GM12878 (cell line): ENCODE measurements around the gene SFT2D3. TPM values are rescaled to one million over a fixed set of nuclear protein-coding genes. Genes with fewer than 3 reads are reported as not detected.
A peak's percentile ranks its signal among the peaks of the same experiment; 100 is the strongest.

Experiments
- ATF7 ChIP-seq: fragments of 450-650 bp; IDR thresholded peaks from 2 replicates; pipeline ENCODE4 v1.6.1; 2016; ENCODE audit warnings: low read depth, mild to moderate bottlenecking
- CBX5 ChIP-seq: sonication (generic); IDR thresholded peaks from 2 replicates; pipeline ENCODE4 v1.6.1; 2016; ENCODE audit warnings: low read depth, moderate library complexity, mild to moderate bottlenecking, inconsistent platforms
- CHD4 ChIP-seq: fragments of 200-600 bp; sonication (generic); IDR thresholded peaks from 2 replicates; pipeline ENCODE4 v1.6.1; 2016; ENCODE audit warnings: mild to moderate bottlenecking
- ESRRA ChIP-seq: IDR thresholded peaks from 2 replicates; pipeline ENCODE4 v1.6.1; 2012; ENCODE audit warnings: mild to moderate bottlenecking, low read length, improper control_type of control experiment
- EZH2 ChIP-seq: IDR thresholded peaks from 2 replicates; pipeline ENCODE4 v1.6.1; 2012; ENCODE audit warnings: low read depth, mild to moderate bottlenecking, control low read depth, inconsistent platforms, low read length, borderline replicate concordance; ENCODE audit not compliant: control insufficient read depth
- FOXK2 ChIP-seq: fragments of 450-650 bp; IDR thresholded peaks from 2 replicates; pipeline ENCODE4 v1.6.1; 2017; ENCODE audit warnings: mild to moderate bottlenecking, moderate library complexity
- HCFC1 ChIP-seq: fragments of 150-350 bp; IDR thresholded peaks from 2 replicates; pipeline ENCODE4 v1.6.1; 2014; ENCODE audit warnings: low read length
- HDAC6 ChIP-seq: fragments of 200-600 bp; sonication (generic); IDR thresholded peaks from one replicate; pipeline ENCODE4 v1.8.0; 2017; ENCODE audit warnings: antibody characterized with exemption; ENCODE audit not compliant: unreplicated experiment
- IKZF1 ChIP-seq: fragments of 450-650 bp; conservative IDR thresholded peaks from 2 replicates; pipeline ENCODE4 v1.6.1; 2017; ENCODE audit warnings: antibody characterized with exemption, mild to moderate bottlenecking
- MEF2B ChIP-seq: fragments of 450-650 bp; IDR thresholded peaks from 2 replicates; pipeline ENCODE4 v1.6.1; 2018; ENCODE audit warnings: mild to moderate bottlenecking, moderate library complexity; ENCODE audit not compliant: partially characterized antibody, poor library complexity, severe bottlenecking
- MTA2 ChIP-seq: fragments of 450-650 bp; IDR thresholded peaks from 2 replicates; pipeline ENCODE4 v1.6.1; 2016; ENCODE audit warnings: low read depth, mild to moderate bottlenecking, moderate library complexity
- NFXL1 ChIP-seq: fragments of 450-650 bp; IDR thresholded peaks from 2 replicates; pipeline ENCODE4 v1.6.1; 2017; ENCODE audit warnings: antibody characterized with exemption, mild to moderate bottlenecking, borderline replicate concordance
- NFYB ChIP-seq: IDR thresholded peaks from 2 replicates; pipeline ENCODE4 v1.6.1; 2011; ENCODE audit warnings: low read depth, mild to moderate bottlenecking, low read length, improper control_type of control experiment, moderate library complexity; ENCODE audit not compliant: insufficient read depth
- STAT3 ChIP-seq: IDR thresholded peaks from 2 replicates; pipeline ENCODE4 v1.6.1; 2011; ENCODE audit warnings: low read depth, low read length, improper control_type of control experiment
- SUZ12 ChIP-seq: fragments of 200-600 bp; sonication (generic); IDR thresholded peaks from one replicate; pipeline ENCODE4 v1.6.1; 2018; ENCODE audit warnings: antibody characterized with exemption, mild to moderate bottlenecking; ENCODE audit not compliant: unreplicated experiment
- TARDBP ChIP-seq: IDR thresholded peaks from 2 replicates; pipeline ENCODE4 v1.6.1; 2016; ENCODE audit warnings: borderline replicate concordance
- TBL1XR1 ChIP-seq: IDR thresholded peaks from 2 replicates; pipeline ENCODE4 v1.6.1; 2012; ENCODE audit warnings: low read depth, low read length, improper control_type of control experiment
- TCF12 ChIP-seq: IDR thresholded peaks from 2 replicates; pipeline ENCODE4 v1.6.1; 2011; ENCODE audit warnings: low read depth, mild to moderate bottlenecking, low read length
- TCF7 ChIP-seq: IDR thresholded peaks from 2 replicates; pipeline ENCODE4 v1.6.1; 2014; ENCODE audit warnings: antibody characterized with exemption, borderline replicate concordance
- YY1 ChIP-seq: IDR thresholded peaks from 2 replicates; pipeline ENCODE4 v1.6.1; 2011; ENCODE audit warnings: low read depth, mild to moderate bottlenecking, low read length
- ZNF24 ChIP-seq: fragments of 450-650 bp; IDR thresholded peaks from 2 replicates; pipeline ENCODE4 v1.6.1; 2017; ENCODE audit warnings: antibody characterized with exemption, mild to moderate bottlenecking
- ZNF274 ChIP-seq: IDR thresholded peaks from one replicate; pipeline ENCODE4 v1.8.0; 2011; ENCODE audit not compliant: insufficient read length, insufficient read depth
- polyA plus RNA-seq, 11 experiments: library from polyadenylated mRNA; depleted of rRNA in 4 of 11; unstranded in 6 of 11; stranded (reverse) in 5 of 11; fragments of >200 nt; fragmentation: Nextera tagmentation in 4 of 11; fragmentation: Illumina TruSeq in 1 of 11; extraction: Ambion mirVana in 4 of 11; extraction: Trizol in 1 of 11; gene quantifications; 1 replicate in 1 of 11; 2 replicates in 10 of 11; pipeline versions ENCODE4 v1.2.1 to v1.2.3, GENCODE V29; 2011 to 2016; ENCODE audit warnings: inconsistent platforms in 2 of 11, missing spikeins in 2 of 11, low read depth in 1 of 11
- total RNA-seq, 4 experiments: library from RNA; depleted of rRNA in 3 of 4; stranded (reverse); fragments of >200 nt in 3 of 4; fragmentation: Illumina TruSeq in 1 of 4; extraction: Trizol in 1 of 4; gene quantifications; 2 replicates each; pipeline versions ENCODE4 v1.2.1 to v1.2.3, GENCODE V29; 2013 to 2021
- TF ChIP-seq, protein P1 (sequence below): fragments of 450-650 bp; IDR thresholded peaks from 2 replicates; pipeline ENCODE4 v1.6.1; 2018; ENCODE audit warnings: mild to moderate bottlenecking, low read depth, moderate library complexity; ENCODE audit not compliant: partially characterized antibody
- TF ChIP-seq, protein P2 (sequence below): fragments of 150-350 bp; IDR thresholded peaks from 2 replicates; pipeline ENCODE4 v1.6.1; 2014; ENCODE audit warnings: mild to moderate bottlenecking, low read depth, low read length
- TF ChIP-seq, protein P3 (sequence below): IDR thresholded peaks from 2 replicates; pipeline ENCODE4 v1.6.1; 2012; ENCODE audit warnings: low read depth, low read length, improper control_type of control experiment
- TF ChIP-seq, protein P4 (sequence below): IDR thresholded peaks from 2 replicates; pipeline ENCODE4 v1.6.1; 2011; ENCODE audit warnings: borderline replicate concordance, low read depth, mild to moderate bottlenecking, moderate library complexity, mixed read lengths, low read length; ENCODE audit not compliant: insufficient read depth; ENCODE audit errors: extremely low read length
- TF ChIP-seq, protein P5 (sequence below): IDR thresholded peaks from 2 replicates; pipeline ENCODE4 v1.6.1; 2011; ENCODE audit warnings: low read depth, mild to moderate bottlenecking, low read length, moderate library complexity, borderline replicate concordance; ENCODE audit errors: extremely low read depth

The SFT2D3 gene
- total and polyA plus RNA-seq, 10 of the 15 experiments (the other 5 are each of a cell fraction or from before 2014, with no cell fraction given): 4.2 to 8.4 (median 6.6) TPM; not detected in 4

DNA sequence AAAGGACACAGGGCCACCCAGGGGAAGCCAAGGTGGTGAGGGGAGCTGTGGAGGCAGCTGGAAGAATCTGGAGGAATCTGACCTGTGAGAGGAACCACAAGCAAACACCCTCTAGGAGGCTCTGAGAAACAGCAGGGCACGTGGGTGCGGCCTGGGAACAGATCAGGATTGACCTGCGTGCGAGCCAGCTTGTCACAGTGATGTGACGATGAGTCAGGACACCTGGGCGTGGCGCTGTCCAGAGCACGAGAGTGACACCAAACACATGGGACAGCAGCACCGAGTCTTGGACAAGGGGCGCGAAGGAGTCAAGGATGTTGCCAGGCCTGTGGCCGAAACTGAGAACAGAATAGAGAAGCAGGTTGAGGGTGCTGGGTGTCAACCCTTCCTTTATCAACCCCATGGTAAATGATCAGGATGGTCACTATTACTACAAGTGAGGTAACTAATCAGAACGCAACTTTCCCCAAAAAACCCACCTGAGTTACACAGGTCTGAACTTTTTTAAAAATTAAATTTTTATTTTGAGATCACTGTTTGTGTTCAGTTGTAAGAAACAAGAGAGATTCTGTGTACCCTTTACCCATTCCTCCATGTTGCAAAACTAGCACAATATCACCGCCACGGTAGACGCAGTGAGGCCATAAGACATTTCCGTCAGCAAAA lies 637 bp upstream of the SFT2D3 start (continued):
- TF ChIP-seq ESRRA: no peak
- peak; percentile 89 for TF ChIP-seq MTA2
- TF ChIP-seq TCF12: peak; percentile 92
- TF ChIP-seq, protein P1, sequence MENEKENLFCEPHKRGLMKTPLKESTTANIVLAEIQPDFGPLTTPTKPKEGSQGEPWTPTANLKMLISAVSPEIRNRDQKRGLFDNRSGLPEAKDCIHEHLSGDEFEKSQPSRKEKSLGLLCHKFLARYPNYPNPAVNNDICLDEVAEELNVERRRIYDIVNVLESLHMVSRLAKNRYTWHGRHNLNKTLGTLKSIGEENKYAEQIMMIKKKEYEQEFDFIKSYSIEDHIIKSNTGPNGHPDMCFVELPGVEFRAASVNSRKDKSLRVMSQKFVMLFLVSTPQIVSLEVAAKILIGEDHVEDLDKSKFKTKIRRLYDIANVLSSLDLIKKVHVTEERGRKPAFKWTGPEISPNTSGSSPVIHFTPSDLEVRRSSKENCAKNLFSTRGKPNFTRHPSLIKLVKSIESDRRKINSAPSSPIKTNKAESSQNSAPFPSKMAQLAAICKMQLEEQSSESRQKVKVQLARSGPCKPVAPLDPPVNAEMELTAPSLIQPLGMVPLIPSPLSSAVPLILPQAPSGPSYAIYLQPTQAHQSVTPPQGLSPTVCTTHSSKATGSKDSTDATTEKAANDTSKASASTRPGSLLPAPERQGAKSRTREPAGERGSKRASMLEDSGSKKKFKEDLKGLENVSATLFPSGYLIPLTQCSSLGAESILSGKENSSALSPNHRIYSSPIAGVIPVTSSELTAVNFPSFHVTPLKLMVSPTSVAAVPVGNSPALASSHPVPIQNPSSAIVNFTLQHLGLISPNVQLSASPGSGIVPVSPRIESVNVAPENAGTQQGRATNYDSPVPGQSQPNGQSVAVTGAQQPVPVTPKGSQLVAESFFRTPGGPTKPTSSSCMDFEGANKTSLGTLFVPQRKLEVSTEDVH: no peak
- TF ChIP-seq ZNF274: no peak
- TF ChIP-seq HDAC6: no peak
- no peak for TF ChIP-seq STAT3
- TF ChIP-seq FOXK2: peak; percentile 54
- TF ChIP-seq, protein P2, sequence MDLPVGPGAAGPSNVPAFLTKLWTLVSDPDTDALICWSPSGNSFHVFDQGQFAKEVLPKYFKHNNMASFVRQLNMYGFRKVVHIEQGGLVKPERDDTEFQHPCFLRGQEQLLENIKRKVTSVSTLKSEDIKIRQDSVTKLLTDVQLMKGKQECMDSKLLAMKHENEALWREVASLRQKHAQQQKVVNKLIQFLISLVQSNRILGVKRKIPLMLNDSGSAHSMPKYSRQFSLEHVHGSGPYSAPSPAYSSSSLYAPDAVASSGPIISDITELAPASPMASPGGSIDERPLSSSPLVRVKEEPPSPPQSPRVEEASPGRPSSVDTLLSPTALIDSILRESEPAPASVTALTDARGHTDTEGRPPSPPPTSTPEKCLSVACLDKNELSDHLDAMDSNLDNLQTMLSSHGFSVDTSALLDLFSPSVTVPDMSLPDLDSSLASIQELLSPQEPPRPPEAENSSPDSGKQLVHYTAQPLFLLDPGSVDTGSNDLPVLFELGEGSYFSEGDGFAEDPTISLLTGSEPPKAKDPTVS: peak; percentile 90
- no peak for TF ChIP-seq YY1
- TF ChIP-seq EZH2: no peak
- peak; percentile 52 for TF ChIP-seq MEF2B
- no peak for TF ChIP-seq SUZ12
- TF ChIP-seq TCF7: 0 out of 2 replicates have a peak, but pooled peaks have one; percentile 14
- peak; percentile 91 for TF ChIP-seq IKZF1
- TF ChIP-seq TARDBP: no peak
- no peak for TF ChIP-seq CHD4
- TF ChIP-seq, protein P3, sequence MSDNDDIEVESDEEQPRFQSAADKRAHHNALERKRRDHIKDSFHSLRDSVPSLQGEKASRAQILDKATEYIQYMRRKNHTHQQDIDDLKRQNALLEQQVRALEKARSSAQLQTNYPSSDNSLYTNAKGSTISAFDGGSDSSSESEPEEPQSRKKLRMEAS: peak; percentile 81
- TF ChIP-seq NFYB: no peak
- TF ChIP-seq CBX5: no peak
- TF ChIP-seq, protein P4, sequence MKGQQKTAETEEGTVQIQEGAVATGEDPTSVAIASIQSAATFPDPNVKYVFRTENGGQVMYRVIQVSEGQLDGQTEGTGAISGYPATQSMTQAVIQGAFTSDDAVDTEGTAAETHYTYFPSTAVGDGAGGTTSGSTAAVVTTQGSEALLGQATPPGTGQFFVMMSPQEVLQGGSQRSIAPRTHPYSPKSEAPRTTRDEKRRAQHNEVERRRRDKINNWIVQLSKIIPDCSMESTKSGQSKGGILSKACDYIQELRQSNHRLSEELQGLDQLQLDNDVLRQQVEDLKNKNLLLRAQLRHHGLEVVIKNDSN: peak; percentile 71
- TF ChIP-seq, protein P5, sequence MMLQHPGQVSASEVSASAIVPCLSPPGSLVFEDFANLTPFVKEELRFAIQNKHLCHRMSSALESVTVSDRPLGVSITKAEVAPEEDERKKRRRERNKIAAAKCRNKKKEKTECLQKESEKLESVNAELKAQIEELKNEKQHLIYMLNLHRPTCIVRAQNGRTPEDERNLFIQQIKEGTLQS: no peak
- peak; percentile 42; the same call in 1 of the 2 replicates for TF ChIP-seq TBL1XR1
- no peak for TF ChIP-seq HCFC1
- TF ChIP-seq NFXL1: no peak
- no peak for TF ChIP-seq ZNF24
- peak; percentile 76 for TF ChIP-seq ATF7
